A549 (cell line): ENCODE results near the gene SIRT6. TPM values are rescaled to one million over a fixed set of nuclear protein-coding genes. Genes with fewer than 3 reads are reported as not detected.

Experiments
- ATAC-seq, 2 experiments: fragments of 200-7000 bp in 1 of 2; fragments of >200 bp in 1 of 2; cut with Nextera tagmentation in 1 of 2; cut with Tn5 transposase in 1 of 2; 3 replicates each; pipeline versions ENCODE4 v1.8.0 to v1.9.1; 2018 to 2020; ENCODE audit warnings: mild to moderate bottlenecking in 1 of 2, moderate library complexity in 1 of 2
- CTCF ChIA-PET: fragments of 300-600 bp; sonication (Branson Sonifier 250); formaldehyde crosslinking; extraction: SDS; loops from one replicate; lab custom pipeline; 2021; ENCODE audit warnings: antibody characterized with exemption, inconsistent platforms; lab: Yijun Ruan, JAX
- POLR2A ChIA-PET: fragments of 350-600 bp; formaldehyde crosslinking; extraction: SDS; loops from one replicate; lab custom pipeline; 2021; ENCODE audit warnings: antibody characterized with exemption, inconsistent platforms; lab: Yijun Ruan, JAX
- DNase-seq, 2 experiments: peaks; one replicate each; pipeline versions ENCODE4 v3.0.0 to v3.0.0-alpha.2; 2011 to 2016; ENCODE audit warnings: low read depth in 1 of 2, low spot score in 1 of 2
- FAIRE-seq: peaks from 2 replicates; lab custom pipeline; 2011; peaks lifted over from hg19 to GRCh38; lab: Jason Lieb, UNC
- H3K27ac ChIP-seq, 2 experiments: fragments of >200 bp; sonication (Bioruptor Twin); formaldehyde crosslinking; 3 replicates each; pipeline ENCODE4 v1.5.1; 2016 to 2017
- H3K4me1 ChIP-seq: fragments of >200 bp; sonication (Bioruptor Twin); formaldehyde crosslinking; 3 replicates; pipeline ENCODE4 v1.6.1; 2016
- H3K4me2 ChIP-seq: fragments of >200 bp; sonication (Bioruptor Twin); formaldehyde crosslinking; 3 replicates; pipeline ENCODE4 v1.6.1; 2016
- H3K4me3 ChIP-seq: fragments of >200 bp; sonication (Bioruptor Twin); formaldehyde crosslinking; 3 replicates; pipeline ENCODE4 v1.5.1; 2016
- H3K9me3 ChIP-seq: fragments of >200 bp; sonication (Bioruptor Twin); formaldehyde crosslinking; 3 replicates; pipeline ENCODE4 v1.6.1; 2016
- CHD4 ChIP-seq: fragments of 200-600 bp; sonication (generic); IDR thresholded peaks from 2 replicates; pipeline ENCODE4 v1.6.1; 2016; ENCODE audit warnings: antibody characterized with exemption, mild to moderate bottlenecking, borderline replicate concordance
- EHF ChIP-seq: fragments of 250-450 bp; sonication (Bioruptor Pico); IDR thresholded peaks from 2 replicates; pipeline ENCODE4 v1.5.0; 2020; ENCODE audit warnings: mild to moderate bottlenecking
- EP300 ChIP-seq, 2 experiments: fragments of >200 bp; sonication (Bioruptor Twin); formaldehyde crosslinking; IDR thresholded peaks; 2 replicates in 1 of 2; 3 replicates in 1 of 2; pipeline ENCODE4 v1.6.1; 2016 to 2017
- FOXS1 ChIP-seq: fragments of 250-450 bp; sonication (Bioruptor Pico); IDR thresholded peaks from 2 replicates; pipeline ENCODE4 v1.5.0; 2020; ENCODE audit warnings: mild to moderate bottlenecking, moderate library complexity
- HOXA7 ChIP-seq: fragments of 250-450 bp; sonication (Bioruptor Pico); IDR thresholded peaks from 2 replicates; pipeline ENCODE4 v1.5.0; 2020; ENCODE audit warnings: mild to moderate bottlenecking, moderate library complexity
- JUNB ChIP-seq: fragments of >200 bp; sonication (Bioruptor Twin); formaldehyde crosslinking; IDR thresholded peaks from 2 replicates; pipeline ENCODE4 v1.6.1; 2016
- MAFK ChIP-seq: fragments of 450-650 bp; IDR thresholded peaks from 2 replicates; pipeline ENCODE4 v1.6.1; 2014; ENCODE audit not compliant: partially characterized antibody
- MYC ChIP-seq: IDR thresholded peaks from 2 replicates; pipeline ENCODE4 v1.6.1; 2012; ENCODE audit warnings: mild to moderate bottlenecking, inconsistent platforms, low read length, improper control_type of control experiment, borderline replicate concordance
- NFE2L2 ChIP-seq: fragments of 150-350 bp; conservative IDR thresholded peaks from 2 replicates; pipeline ENCODE4 v1.6.1; 2014; ENCODE audit warnings: low read length
- POLR2AphosphoS2 ChIP-seq: conservative IDR thresholded peaks from 2 replicates; pipeline ENCODE4 v1.6.1; 2012; ENCODE audit warnings: low read length, improper control_type of control experiment, inconsistent platforms
- RAD21 ChIP-seq, 2 experiments: fragments of >200 bp in 1 of 2; sonication (Bioruptor Twin) in 1 of 2; formaldehyde crosslinking in 1 of 2; IDR thresholded peaks in 1 of 2; conservative IDR thresholded peaks in 1 of 2; 2 replicates in 1 of 2; 3 replicates in 1 of 2; pipeline ENCODE4 v1.6.1; 2012 to 2018; ENCODE audit warnings: inconsistent platforms in 1 of 2
- RARB ChIP-seq: fragments of 250-450 bp; sonication (Bioruptor Pico); IDR thresholded peaks from 2 replicates; pipeline ENCODE4 v1.8.0; 2021; ENCODE audit warnings: mild to moderate bottlenecking, moderate library complexity
- RFX5 ChIP-seq: fragments of 450-650 bp; IDR thresholded peaks from 2 replicates; pipeline ENCODE4 v1.7.1; 2014; ENCODE audit warnings: antibody characterized with exemption, mild to moderate bottlenecking, moderate library complexity
- SMC3 ChIP-seq: fragments of >200 bp; sonication (Bioruptor Twin); formaldehyde crosslinking; IDR thresholded peaks from 3 replicates; pipeline ENCODE4 v1.6.1; 2018; ENCODE audit warnings: inconsistent platforms
- ZNF302 ChIP-seq: fragments of 250-450 bp; sonication (Bioruptor Pico); IDR thresholded peaks from 2 replicates; pipeline ENCODE4 v1.9.0; 2021; ENCODE audit warnings: inconsistent platforms, mild to moderate bottlenecking, moderate library complexity
- WGBS: methylation state at CpG from one replicate; pipeline ENCODE4 v1.1.6; 2017; ENCODE audit errors: missing lambda C conversion rate; 5-methylcytosine and 5-hydroxymethylcytosine counted together
- polyA plus RNA-seq, 4 experiments: library from polyadenylated mRNA; depleted of rRNA in 3 of 4; stranded (reverse); fragments of >200 nt; fragmentation: RNase III in 1 of 4; extraction: RNeasy Plus Mini Kit Qiagen cat#74134 plus additional on column Dnase treatment in 1 of 4; gene quantifications; 2 replicates in 3 of 4; 3 replicates in 1 of 4; pipeline ENCODE4 v1.2.3, GENCODE V29; 2011 to 2017
- TF ChIP-seq, protein P1 (sequence below): IDR thresholded peaks from 2 replicates; pipeline ENCODE4 v1.6.1; 2012
- TF ChIP-seq, protein P2 (sequence below): fragments of >200 bp; sonication (Bioruptor Twin); formaldehyde crosslinking; IDR thresholded peaks from 3 replicates; pipeline ENCODE4 v1.5.1; 2016
- TF ChIP-seq, protein P3 (sequence below): fragments of 200-600 bp; sonication (generic); IDR thresholded peaks from 2 replicates; pipeline ENCODE4 v1.6.1; 2016; ENCODE audit warnings: antibody characterized with exemption, mild to moderate bottlenecking, moderate library complexity
- TF ChIP-seq, protein P4 (sequence below): fragments of 450-650 bp; IDR thresholded peaks from 2 replicates; pipeline ENCODE4 v1.6.1; 2014; ENCODE audit warnings: antibody characterized with exemption
- TF ChIP-seq, protein P5 (sequence below): fragments of 250-450 bp; sonication (Bioruptor Pico); IDR thresholded peaks from 2 replicates; pipeline ENCODE4 v1.5.0; 2021; ENCODE audit warnings: mild to moderate bottlenecking, moderate library complexity, borderline replicate concordance

The SIRT6 gene
- polyA plus RNA-seq, 2 of the 4 experiments (the other 2 are of a cell fraction), result 11.7 to 21.6 TPM

DNA sequence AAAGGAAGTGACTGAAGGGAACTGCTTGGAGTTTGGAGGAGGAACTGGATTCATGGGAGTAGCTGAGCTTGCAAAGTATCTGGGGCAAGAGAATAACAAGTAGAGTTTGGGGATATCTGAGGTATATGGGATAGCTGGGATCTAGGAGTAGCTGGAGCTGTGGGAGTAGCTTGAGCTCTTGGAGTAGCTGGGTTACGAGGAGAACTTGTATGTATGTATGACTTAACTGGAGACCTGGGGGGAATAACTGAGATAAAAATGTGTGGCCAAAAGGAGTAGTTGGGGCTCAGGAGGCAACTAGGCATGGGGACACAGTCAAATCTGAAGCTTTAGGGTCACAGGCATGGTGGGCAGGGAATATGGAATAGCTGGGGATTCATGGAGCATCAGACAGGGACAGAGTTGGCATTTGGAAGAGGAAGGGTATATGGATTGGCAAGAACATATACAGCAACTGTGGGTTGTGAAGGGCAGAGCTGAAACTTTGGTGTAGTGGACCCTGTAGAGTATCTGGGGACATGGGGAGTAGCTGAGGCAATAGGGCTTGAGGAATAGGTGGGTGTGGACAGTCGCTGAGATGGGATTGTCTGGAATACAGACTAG, 18.7 kb upstream of the SIRT6 start:
- WGBS, result 37% methylated on average over 2 of the region's 2 CpGs
- no peak for FAIRE-seq

DNA sequence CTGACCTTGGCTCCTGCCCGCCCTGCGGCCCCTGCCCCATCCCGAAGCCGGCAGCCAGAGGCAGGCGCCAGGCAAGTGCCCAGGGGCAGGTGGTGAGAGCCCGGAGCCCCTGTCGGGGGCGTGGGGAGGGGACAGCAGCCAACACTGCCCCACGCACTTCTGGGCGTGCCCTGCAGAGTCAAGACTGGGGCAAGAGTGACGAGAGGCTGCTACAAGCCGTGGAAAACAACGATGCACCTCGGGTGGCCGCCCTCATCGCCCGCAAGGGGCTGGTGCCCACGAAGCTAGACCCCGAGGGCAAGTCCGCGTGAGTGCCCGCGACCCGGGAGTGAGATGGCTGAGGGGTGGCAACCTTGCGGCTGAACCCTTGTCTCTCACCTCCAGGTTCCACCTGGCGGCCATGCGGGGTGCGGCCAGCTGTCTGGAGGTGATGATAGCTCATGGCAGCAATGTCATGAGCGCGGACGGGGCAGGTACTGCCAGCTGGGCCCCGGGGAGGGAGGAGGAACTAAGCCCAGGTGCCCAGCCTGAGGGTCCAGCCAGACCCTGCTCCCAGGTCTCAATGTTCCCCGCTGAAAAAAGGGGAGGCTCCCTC, 17.4 kb upstream of the SIRT6 start:
- H3K4me3 ChIP-seq, result peak overlapping the region; percentile 31; the same call in 2 of the 3 replicates
- ChIA-PET POLR2A (no interaction called here), CTCF (interaction anchor here (0.6 to 7.0 kb wide), 14 partner anchors 8 to 214 kb away, joined by 3 to 66 read pairs (median 4); partner anchors contain the start of gene EEF2)
- H3K4me1 ChIP-seq, result peaks cover 15% of the 10 kb centered on the region; the same call in 2 of the 3 replicates
- FAIRE-seq, result no peak
- WGBS, result 5% methylated on average over 4 of the region's 33 CpGs
- peak overlapping the region; percentile 85 for H3K4me2 ChIP-seq
- no peaks in the 10 kb centered on the region for H3K9me3 ChIP-seq
- H3K27ac ChIP-seq, result peak overlapping the region; percentile 44 to 53; a peak in 3 of 6 replicates
- peak; percentile 51 to 78 for DNase-seq
- TF ChIP-seq SMC3, result peak; percentile 42; the same call in 2 of the 3 replicates
- TF ChIP-seq, protein P1, sequence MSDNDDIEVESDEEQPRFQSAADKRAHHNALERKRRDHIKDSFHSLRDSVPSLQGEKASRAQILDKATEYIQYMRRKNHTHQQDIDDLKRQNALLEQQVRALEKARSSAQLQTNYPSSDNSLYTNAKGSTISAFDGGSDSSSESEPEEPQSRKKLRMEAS, result 0 out of 2 replicates have a peak, but pooled peaks have one; percentile 20
- no peak for TF ChIP-seq CHD4
- TF ChIP-seq RAD21 (conservative IDR thresholded peaks at IDR 0.05 in 1 of 2, IDR thresholded peaks at IDR 0.05 in 1 of 2), result peak; percentile 31 to 34; a peak in 1 of 5 replicates
- no peak for TF ChIP-seq RFX5
- TF ChIP-seq, protein P2, sequence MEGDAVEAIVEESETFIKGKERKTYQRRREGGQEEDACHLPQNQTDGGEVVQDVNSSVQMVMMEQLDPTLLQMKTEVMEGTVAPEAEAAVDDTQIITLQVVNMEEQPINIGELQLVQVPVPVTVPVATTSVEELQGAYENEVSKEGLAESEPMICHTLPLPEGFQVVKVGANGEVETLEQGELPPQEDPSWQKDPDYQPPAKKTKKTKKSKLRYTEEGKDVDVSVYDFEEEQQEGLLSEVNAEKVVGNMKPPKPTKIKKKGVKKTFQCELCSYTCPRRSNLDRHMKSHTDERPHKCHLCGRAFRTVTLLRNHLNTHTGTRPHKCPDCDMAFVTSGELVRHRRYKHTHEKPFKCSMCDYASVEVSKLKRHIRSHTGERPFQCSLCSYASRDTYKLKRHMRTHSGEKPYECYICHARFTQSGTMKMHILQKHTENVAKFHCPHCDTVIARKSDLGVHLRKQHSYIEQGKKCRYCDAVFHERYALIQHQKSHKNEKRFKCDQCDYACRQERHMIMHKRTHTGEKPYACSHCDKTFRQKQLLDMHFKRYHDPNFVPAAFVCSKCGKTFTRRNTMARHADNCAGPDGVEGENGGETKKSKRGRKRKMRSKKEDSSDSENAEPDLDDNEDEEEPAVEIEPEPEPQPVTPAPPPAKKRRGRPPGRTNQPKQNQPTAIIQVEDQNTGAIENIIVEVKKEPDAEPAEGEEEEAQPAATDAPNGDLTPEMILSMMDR, result peak; percentile 35
- no peak for TF ChIP-seq ZNF302 (CRISPR knock-in tag)
- ATAC-seq, result peak; percentile 79 to 82

More for the DNA sequence above, 18.7 kb upstream of the SIRT6 start:
- Histone ChIP-seq H3K4me3 (no peak overlapping the region), H3K27ac (no peak overlapping the region), H3K4me1 (peaks cover 15% of the 10 kb centered on the region; the same call in 2 of the 3 replicates), H3K4me2 (no peak overlapping the region)
- POLR2A ChIA-PET, result no interaction called here
- TF ChIP-seq FOXS1 (CRISPR knock-in tag), result no peak
- no peak for TF ChIP-seq MYC
- TF ChIP-seq HOXA7 (CRISPR knock-in tag), result no peak
- TF ChIP-seq, protein P3, sequence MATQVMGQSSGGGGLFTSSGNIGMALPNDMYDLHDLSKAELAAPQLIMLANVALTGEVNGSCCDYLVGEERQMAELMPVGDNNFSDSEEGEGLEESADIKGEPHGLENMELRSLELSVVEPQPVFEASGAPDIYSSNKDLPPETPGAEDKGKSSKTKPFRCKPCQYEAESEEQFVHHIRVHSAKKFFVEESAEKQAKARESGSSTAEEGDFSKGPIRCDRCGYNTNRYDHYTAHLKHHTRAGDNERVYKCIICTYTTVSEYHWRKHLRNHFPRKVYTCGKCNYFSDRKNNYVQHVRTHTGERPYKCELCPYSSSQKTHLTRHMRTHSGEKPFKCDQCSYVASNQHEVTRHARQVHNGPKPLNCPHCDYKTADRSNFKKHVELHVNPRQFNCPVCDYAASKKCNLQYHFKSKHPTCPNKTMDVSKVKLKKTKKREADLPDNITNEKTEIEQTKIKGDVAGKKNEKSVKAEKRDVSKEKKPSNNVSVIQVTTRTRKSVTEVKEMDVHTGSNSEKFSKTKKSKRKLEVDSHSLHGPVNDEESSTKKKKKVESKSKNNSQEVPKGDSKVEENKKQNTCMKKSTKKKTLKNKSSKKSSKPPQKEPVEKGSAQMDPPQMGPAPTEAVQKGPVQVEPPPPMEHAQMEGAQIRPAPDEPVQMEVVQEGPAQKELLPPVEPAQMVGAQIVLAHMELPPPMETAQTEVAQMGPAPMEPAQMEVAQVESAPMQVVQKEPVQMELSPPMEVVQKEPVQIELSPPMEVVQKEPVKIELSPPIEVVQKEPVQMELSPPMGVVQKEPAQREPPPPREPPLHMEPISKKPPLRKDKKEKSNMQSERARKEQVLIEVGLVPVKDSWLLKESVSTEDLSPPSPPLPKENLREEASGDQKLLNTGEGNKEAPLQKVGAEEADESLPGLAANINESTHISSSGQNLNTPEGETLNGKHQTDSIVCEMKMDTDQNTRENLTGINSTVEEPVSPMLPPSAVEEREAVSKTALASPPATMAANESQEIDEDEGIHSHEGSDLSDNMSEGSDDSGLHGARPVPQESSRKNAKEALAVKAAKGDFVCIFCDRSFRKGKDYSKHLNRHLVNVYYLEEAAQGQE, result no peak
- TF ChIP-seq, protein P2, result no peak
- TF ChIP-seq RARB (CRISPR knock-in tag), result no peak
- no peak for TF ChIP-seq EHF (CRISPR knock-in tag)
- TF ChIP-seq, protein P4, sequence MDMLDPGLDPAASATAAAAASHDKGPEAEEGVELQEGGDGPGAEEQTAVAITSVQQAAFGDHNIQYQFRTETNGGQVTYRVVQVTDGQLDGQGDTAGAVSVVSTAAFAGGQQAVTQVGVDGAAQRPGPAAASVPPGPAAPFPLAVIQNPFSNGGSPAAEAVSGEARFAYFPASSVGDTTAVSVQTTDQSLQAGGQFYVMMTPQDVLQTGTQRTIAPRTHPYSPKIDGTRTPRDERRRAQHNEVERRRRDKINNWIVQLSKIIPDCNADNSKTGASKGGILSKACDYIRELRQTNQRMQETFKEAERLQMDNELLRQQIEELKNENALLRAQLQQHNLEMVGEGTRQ, result no peak
- TF ChIP-seq RFX5, result no peak
- TF ChIP-seq NFE2L2, result no peak
- TF ChIP-seq, protein P5, sequence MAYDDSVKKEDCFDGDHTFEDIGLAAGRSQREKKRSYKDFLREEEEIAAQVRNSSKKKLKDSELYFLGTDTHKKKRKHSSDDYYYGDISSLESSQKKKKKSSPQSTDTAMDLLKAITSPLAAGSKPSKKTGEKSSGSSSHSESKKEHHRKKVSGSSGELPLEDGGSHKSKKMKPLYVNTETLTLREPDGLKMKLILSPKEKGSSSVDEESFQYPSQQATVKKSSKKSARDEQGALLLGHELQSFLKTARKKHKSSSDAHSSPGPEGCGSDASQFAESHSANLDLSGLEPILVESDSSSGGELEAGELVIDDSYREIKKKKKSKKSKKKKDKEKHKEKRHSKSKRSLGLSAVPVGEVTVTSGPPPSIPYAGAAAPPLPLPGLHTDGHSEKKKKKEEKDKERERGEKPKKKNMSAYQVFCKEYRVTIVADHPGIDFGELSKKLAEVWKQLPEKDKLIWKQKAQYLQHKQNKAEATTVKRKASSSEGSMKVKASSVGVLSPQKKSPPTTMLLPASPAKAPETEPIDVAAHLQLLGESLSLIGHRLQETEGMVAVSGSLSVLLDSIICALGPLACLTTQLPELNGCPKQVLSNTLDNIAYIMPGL (CRISPR knock-in tag), result no peak
- TF ChIP-seq SMC3, result no peak
- no peak for TF ChIP-seq POLR2AphosphoS2
- no peak for TF ChIP-seq MAFK
- no peak for TF ChIP-seq EP300 (IDR thresholded peaks at IDR 0.05)
- no peak for TF ChIP-seq JUNB
- TF ChIP-seq RAD21 (conservative IDR thresholded peaks at IDR 0.05 in 1 of 2, IDR thresholded peaks at IDR 0.05 in 1 of 2), result no peak
- TF ChIP-seq, all 56 proteins: peak for 0
- ATAC-seq (no peak), DNase-seq (no peak)
- no peaks in the 10 kb centered on the region for H3K9me3 ChIP-seq
- CTCF ChIA-PET, result interaction anchor here (0.6 to 7.0 kb wide), 19 partner anchors 8 to 642 kb away, joined by 3 to 66 read pairs (median 4); partner anchors contain the start of gene EEF2
